Dedifferentiated amniotic fluid mesenchymal stem cell (primary cell): ENCODE measurements around the gene TULP4.
"Not testable (repeated sequence)": the region's sequence is repeated elsewhere in the genome, so short reads cannot be mapped to it uniquely, and the experiment has no call there.

ENCODE experiments used
- DNase-seq: peaks from one replicate; pipeline ENCODE4 v3.0.0-alpha.2; 2016; ENCODE audit errors: extremely low spot score

Gene TULP4

GRCh38 chr6:158328952-158329351 is 16.7 kb downstream of the TULP4 start:
- DNase-seq: no peak

GRCh38 chr6:158329531-158329930 is 17.3 kb downstream of the TULP4 start:
- DNase-seq: no peak

- DNase-seq: no peak
Measured at GRCh38 chr6:158330016-158330415, 17.8 kb downstream of the TULP4 start.

DNA sequence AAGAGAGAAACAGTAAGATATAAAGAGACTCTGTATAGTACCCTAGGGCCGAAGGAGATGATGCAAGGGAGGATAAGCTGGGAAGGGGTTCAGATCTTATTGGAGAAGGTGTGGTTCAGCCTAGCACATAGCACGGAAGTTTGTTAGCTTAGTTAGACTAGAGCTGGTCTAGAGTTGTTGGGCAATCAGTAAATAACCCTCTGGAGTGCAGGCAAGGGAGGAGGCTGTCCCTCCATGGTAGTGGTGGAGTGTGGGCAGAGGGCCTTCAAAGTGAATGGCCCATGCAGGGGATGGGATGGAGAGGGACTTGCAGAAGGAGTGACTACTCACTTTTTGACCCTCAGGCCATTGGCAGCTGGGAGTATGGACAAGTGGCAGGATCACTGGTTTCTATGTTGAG is 20.0 kb downstream of the TULP4 start:
- no peak for DNase-seq

DNA sequence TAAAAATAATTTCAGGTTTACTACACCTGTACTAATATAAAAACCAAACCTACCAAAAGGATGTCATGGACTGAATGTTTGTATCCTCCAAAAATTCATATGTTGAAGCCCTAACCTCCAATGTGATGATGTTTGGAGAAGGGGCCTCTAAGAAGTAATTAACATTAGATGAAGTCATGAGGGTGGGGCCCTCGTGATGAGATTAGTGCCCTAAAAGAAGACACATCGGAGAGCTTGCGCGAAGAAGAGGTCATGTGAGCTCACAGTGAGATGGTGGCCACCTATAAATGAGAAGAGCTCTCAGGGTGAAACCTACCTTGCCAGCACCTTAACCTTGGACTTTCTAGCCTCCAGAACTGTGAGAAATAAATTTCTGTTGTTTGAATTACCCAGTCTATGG is 20.8 kb downstream of the TULP4 start:
- DNase-seq: no peak

DNA sequence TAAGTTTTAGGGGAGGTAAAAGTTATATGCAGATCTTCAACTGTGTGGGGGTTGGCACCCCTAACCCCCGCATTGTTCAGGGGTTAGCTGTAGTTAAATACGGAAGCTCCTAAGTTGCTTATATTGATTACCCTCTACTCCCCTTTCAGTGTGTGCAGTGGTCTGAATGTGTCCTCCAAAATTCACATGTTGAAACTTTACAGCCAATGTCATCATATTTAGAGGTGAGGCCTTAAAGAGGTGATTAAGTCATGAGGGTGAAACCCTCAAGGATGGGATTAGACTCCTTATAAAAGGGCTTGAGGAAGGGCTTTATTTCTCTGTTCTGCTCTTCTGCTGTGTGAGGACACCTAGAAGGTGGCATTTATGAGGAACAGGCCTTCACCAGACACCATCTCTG is 22.3 kb downstream of the TULP4 start:
- DNase-seq: no peak

DNA sequence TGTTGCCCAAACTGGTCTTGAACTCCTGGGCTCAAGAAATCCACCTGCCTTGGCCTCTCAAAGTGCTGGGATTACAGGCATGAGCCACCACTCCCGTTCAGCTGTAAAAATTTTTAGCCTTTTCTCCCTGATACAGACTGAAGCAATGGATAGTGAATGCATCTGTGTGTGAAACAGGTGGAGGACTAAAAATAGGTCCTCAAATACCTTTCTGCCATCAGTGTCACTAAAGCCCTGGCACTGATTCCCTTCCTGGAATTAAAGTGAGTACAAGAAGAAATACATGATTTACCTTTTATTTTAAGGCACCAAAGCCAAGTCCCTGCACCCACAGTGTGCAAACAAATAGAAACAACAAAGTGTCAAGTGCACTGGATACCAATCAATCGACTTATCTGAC is 25.1 kb downstream of the TULP4 start:
- no peak for DNase-seq

DNA sequence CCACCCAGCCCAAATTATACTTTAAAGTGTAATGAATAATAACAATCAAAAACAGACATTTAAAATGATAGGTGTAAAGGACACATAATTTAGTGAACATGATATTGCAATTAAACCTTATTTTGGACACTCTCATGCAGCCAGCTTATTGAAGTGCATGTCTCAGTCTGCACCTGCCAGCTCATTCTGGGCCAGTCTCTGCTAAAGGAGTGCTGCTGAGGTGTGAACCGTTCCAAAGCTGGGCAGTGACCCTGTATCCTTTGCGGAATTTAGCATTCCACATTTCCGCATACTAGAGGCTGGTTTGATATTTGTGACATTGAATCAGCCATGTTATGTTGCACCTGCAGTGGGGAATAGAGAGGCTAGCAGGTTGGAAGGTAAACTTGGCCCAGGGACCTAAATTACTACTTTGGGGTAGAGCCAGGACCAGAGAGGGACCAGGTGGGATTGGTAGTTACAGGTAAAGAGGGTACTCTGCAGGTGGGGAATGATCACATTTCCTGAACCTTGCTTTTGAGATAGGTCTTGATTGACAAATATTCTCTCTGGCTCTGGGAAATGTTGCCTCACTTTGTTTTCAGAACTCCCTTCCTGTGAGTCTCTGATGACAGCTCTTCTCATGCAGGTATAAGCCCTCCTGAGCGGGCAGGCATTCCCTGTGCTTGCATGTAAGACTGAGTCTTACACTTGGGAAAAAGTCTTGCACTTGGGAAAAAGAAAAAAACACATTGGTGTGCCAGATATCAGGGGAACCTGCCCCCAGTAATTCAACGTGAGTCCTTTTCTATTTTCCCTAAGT is 26.2 kb downstream of the TULP4 start:
- no peak for DNase-seq

DNA sequence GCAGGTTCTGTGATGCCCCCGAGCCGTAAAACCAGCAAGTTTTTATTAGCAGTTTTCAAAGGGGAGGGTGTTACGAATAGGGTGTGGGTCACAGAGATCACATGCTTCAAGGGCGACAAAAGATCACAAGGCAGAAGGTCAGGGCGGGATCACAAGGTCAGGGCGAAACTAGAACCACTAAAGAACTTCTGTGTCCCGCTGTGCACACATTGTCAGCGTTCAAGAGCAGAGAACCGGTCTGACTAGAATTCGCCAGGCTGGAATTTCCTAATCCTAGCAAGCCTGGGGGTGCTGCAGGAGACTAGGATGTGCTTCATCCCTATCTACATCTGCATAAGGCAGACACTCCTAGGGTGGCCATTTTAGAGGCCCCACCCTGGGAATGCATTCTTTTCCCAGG is 26.9 kb downstream of the TULP4 start:
- not testable (repeated sequence) for DNase-seq

- DNase-seq: no peak
Measured at GRCh38 chr6:158340252-158340651, 28.0 kb downstream of the TULP4 start.

DNA sequence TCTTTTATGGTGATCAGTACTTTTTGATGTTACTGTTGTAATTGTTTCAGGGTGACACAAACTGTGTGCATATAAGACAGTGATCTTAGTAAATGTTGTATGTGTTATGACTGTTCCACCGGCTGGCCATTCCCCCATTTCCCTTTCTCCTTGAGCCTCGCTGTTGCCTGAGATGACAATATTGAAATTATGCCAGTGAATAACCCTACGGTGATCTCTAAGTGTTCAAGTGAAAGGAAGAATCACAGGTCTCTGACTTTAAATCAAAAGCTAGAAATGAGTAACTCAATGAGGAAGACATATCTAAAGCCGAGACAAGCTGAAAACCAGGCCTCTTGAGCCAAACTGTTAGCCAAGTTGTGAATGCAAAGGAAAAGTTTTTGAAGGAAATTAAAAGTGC is 32.3 kb downstream of the TULP4 start:
- no peak for DNase-seq

DNA sequence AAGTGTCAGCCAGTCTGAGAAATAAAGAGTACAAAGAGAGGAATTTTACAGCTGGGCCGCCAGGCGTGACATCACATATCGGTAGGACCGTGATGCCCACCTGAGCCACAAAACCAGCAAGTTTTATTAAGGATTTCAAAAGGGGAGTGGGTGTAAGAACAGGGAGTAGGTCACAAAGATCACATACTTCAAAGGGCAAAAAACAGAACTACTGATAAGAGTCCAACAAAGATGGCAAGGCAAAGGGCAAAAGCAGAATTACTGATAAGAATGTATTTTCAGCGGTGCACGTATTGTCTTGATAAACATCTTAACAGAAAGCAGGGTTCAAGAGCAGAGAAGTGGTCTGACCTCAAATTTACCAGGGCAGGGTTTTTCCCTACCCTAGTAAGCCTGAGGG is 33.2 kb downstream of the TULP4 start:
- DNase-seq: not testable (repeated sequence)

GRCh38 chr6:158347335-158347734 is 35.1 kb downstream of the TULP4 start:
- DNase-seq: no peak

- DNase-seq: not testable (repeated sequence)
Measured at GRCh38 chr6:158348737-158349504, 36.7 kb downstream of the TULP4 start.

- not testable (repeated sequence) for DNase-seq
Measured at GRCh38 chr6:158349505-158350275, 37.4 kb downstream of the TULP4 start.

- not testable (repeated sequence) for DNase-seq
Measured at GRCh38 chr6:158350731-158351130, 38.5 kb downstream of the TULP4 start.

DNA sequence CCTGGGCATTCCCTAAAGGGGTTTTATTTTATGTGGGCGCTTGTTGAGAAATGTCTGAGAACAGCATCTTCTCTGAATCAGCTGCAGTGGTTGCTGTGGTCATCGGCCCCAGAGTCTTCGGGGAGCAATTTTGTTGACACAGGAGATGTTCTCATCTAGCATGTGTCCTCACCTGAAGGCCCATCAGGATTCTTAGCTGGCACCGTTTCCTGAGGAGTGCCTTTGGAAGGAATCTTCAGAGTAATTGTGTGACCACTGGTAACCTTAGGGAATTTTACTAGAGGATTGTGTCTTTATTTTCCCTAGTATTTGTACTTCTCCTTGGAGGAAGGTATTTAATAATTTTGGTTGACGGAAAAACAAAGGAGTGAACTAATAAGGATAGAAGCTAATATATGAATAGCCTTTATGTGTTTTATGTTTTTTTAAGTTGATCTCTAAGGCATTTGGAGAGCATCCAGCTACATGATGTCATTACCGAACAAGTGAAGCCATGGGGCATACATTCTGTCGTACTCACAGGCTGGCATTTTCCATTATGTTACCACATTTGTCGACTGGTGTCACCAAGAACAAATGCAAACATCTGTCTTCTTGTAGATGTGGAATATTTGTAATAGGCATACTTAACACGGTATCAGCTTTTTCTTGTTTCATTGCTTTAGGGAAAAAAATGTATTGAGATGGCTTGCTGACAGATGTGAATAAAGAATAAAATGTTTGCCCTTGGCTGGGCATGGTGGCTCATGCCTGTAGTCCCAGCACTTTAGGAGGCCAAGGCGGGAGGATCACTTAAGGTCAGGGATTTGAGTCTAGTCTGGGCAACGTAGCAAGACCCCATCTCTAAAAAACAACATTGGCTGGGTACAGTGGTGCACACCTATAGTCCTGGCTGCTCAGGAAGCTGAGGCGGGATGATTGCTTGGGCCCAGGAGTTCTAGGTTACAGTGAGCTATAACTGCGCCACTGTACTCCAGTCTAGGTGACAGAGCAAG is 41.9 kb downstream of the TULP4 start:
- no peak for DNase-seq

DNA sequence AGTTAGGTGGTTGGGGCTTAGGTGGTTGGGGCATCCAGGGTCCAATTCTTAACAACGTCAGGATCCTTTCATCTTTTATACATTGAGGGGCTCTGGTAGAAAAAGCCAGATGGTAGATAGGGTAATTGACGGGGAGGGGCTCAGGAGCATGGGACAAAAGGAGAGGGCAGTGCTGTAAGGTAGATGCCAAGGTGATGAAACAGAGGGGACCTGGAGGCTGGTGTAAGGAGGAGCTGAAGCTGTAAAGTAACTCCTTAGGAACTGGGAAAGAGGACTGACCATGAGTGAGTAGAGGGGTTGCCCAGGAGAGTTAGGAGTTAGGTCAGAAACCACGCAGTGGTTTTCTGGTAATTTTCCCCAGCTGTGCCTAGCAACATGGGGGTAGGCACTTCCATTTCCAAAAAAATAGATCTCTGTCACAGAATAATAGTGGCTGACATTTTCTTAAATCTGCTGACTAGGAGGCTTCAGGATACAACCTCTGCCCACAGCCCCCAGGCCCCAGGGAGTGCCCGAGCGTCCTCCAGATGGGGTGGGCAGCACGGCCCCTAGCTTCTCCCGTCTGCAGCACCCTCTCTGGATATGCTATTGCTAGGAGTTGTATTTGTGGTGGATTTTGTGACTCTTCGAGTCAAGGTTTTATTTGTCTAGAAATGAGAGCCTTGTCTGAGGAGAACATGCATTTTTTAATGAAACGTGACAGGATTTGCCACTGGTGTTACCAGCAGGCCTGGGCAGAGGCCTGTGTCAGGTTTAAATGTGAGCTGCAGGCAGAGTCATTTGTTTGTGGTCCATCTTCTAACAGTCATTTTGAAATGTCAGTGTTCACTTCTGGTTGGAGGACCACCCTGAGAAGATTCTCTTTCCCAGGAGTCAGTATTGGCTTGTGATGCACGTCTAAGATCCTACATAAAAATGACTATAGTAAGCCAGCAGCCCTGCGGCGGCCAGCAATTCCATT is 44.6 kb downstream of the TULP4 start:
- DNase-seq: no peak

- no peak for DNase-seq
Measured at GRCh38 chr6:158357570-158358216, 45.4 kb downstream of the TULP4 start.
